Stromal cell of bone marrow (primary cell): ENCODE data around the gene CSE1L.
A peak's percentile ranks its signal among the peaks of the same experiment; 100 is the strongest.
"Not testable (repeated sequence)": the region's sequence is repeated elsewhere in the genome, so short reads cannot be mapped to it uniquely, and the experiment has no call there.

Experiments used
- DNase-seq: peaks from one replicate; pipeline ENCODE4 v3.0.0-alpha.2; 2012; ENCODE audit warnings: low read depth

The CSE1L gene

DNA sequence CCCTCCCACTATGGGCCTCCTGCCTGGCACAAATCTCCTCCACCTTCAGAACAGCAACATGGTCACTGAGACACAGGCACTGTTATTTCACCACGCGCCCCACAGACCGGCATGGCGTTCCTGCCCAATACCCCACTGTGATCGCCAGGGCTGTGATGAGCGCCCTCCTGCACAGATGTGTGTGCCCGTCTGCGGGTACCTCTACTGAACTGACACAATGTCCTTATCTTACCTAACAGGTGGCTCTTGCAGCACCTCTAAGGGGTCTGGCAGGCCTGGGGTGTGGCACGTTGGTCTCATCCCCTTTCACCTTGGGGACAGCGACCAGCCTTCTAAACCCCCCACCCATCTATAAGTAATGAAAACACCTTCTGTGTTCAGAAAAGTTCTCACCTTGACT lies 77.9 kb downstream of the CSE1L start:
- DNase-seq: no peak

DNA sequence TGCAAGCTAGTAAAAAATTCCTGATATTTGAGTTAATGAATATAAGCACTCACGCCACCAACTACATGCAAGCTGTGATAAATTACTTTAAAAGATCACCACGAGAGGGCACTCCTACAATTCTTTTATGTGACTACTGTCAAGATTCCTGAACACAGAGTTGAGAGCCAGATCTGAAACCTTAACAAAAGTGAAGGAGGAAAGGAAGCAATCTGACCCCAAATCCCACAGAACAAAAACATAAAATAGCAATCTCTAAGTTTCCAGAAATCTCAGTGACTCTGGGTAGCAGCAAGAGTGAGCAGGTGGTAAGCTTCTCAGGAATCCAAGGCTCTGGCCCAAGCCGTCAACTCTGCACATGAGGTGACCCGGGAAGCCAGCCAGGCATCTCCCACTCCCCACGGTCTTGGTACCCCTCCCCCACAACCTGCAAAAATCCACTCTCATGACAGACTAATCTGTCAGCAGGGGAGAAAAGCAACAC lies 86.9 kb downstream of the CSE1L start:
- peak; percentile 56 for DNase-seq

DNA sequence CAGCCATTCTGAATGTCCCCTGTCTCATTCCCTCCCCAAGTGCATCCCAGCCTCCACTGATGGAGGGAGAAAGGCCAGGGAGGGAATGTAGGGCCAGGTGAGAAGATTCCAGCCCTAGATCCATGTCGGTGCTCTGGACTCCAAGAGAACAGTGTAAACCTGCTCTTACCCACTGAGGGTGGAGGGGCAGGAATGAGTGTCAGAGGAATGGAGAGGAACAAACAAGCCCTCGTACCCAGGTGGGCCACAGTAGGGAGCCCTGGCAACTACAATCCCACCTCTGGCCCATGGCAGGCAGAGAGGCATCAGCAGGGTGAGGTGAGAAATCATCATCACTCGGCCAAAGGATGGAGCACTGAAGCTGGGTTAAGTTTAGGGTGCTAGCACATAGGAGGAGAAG lies 87.5 kb downstream of the CSE1L start:
- DNase-seq: no peak

DNA sequence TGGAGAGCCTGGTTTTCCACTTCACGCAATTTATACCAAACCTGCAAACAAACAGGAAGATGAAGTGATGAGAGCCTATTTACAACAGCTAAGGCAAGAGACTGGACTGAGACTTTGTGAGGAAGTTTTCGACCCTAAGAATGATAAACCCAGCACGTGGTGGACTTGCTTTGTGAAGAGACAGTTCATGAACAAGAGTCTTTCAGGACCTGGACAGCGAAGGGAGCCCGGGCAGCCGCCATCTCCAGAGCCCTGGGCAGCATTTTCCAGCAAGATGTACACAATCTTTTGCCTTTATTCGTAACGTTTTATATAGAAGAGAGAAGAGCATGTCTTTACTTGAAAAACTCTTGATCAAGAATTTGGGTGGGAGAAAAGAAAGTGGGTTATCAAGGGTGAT lies 88.7 kb downstream of the CSE1L start:
- not testable (repeated sequence) for DNase-seq

DNA sequence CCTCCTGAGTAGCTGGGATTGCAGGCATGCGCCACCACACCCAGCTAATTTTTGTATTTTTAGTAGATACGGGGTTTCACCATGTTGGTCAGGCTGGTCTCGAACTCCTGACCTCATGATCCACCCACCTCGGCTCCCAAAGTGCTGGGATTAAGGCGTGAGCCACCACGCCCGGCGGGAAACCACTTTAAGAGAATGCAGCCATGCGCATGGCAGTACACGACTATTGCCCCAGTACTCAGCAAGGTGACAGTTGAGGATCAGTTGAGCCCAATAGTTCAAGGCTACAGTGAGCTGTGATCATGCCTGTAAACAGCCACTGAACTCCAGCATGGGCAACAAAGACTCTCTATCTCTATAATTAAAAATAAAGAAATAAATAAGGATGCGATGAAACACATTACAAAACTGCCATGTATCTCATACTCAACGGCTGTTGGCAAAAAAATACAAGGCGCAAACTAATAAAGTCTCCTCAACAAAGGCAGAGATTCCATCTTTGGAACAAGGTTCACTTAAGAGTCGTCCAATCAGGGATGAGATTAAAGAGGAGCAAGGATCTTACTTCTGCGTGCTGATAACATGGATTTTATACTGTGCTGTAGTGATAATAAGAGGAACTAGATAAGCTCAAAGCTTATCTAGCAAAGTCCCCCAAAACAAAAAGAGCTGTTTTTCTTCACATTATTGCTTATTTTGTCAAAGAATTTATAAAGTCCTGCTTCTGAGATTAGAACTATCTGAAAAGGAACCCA lies 90.9 kb downstream of the CSE1L start:
- DNase-seq: no peak

DNA sequence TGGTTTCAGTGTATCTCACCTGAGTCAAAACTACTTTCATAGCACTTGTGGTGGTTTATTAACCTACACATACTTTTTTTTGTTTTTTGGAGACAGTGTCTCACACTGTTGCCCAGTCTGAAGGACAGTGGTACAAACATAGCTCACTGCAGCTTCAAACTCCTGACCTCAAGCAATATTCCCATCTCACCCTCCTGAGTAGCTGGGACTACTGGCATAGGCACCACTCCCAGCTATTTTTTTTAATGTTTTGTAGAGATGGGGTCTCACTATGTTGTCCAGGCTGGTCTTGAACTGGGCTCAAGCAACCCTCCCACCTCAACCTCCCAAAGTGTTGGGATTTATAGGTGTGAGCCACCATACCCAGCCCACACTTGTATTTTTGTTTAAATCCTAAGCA lies 92.3 kb downstream of the CSE1L start:
- DNase-seq: no peak

DNA sequence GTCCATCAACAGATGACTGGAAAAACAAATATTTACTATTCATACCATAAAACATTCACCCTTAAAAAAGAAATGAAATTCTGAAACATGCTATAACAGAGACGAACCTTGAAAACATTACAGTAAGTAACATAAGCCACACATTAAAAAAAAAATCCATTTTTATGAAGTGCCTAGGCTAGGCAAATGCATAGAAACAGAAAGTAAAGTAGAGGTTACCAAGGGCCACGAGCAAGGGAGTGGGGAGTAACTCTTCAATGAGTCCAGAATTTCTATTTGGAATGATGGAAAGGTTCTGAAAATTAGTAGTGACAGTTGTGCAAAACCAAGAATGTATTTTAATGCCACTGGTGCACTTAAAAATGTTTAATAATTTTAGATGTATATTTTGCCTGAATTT lies 94.3 kb downstream of the CSE1L start:
- DNase-seq: no peak

DNA sequence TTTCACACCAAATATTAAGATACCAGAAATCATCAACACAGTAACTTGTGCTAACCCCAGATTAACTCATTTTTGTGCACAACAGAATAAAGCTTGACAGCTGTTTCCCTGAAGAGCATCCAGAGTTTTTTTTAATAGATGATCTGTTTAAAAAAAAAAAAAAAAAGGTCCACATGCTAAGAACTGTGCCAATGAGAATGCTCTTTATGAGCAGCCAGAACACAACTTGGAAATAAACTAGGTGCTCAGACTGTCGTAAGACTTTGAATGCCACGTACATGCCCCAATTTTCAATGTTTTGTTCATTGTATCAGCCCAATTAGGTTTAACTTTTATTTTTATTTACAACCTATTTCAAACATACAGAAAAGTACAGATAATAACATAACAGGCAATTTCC lies 94.7 kb downstream of the CSE1L start:
- DNase-seq: no peak
